Ascending aorta (tissue), 2 donors: ENCODE measurements around the gene EIF4E2. TPM values are rescaled to one million over a fixed set of nuclear protein-coding genes. Genes with fewer than 3 reads are reported as not detected.

ENCODE experiments used
- DNase-seq, 2 donors: peaks; one replicate each; pipeline ENCODE4 v3.0.0-alpha.2; 2019; ENCODE audit warnings: low spot score in 2 of 2
- H3K27ac ChIP-seq, 2 donors: fragments of 200-600 bp; sonication (generic); one replicate each; pipeline ENCODE4 v1.5.1; 2016 to 2017; ENCODE audit warnings: mild to moderate bottlenecking in 1 of 2
- H3K27me3 ChIP-seq: fragments of 200-600 bp; sonication (generic); one replicate; pipeline ENCODE4 v1.5.1; 2017
- H3K36me3 ChIP-seq, 2 donors: fragments of 200-600 bp; sonication (generic); one replicate each; pipeline ENCODE4 v1.5.1; 2016
- H3K4me1 ChIP-seq, 2 donors: fragments of 200-600 bp; sonication (generic); one replicate each; pipeline ENCODE4 v1.5.1; 2016 to 2017; ENCODE audit warnings: mild to moderate bottlenecking in 1 of 2
- H3K4me3 ChIP-seq, 2 donors: fragments of 200-600 bp; sonication (generic); one replicate each; pipeline ENCODE4 v1.5.1; 2016 to 2017; ENCODE audit warnings: mild to moderate bottlenecking in 1 of 2
- H3K9me3 ChIP-seq, 2 donors: fragments of 200-600 bp; sonication (generic); one replicate each; pipeline ENCODE4 v1.5.1; 2016
- CTCF ChIP-seq, 3 experiments: fragments of 200-600 bp in 2 of 3; fragments of 450-650 bp in 1 of 3; sonication (generic) in 2 of 3; IDR thresholded peaks; one replicate each; pipeline ENCODE4 v1.5.1; 2016 to 2019; ENCODE audit warnings: antibody characterized with exemption in 3 of 3, mild to moderate bottlenecking in 1 of 3, moderate library complexity in 1 of 3
- intact Hi-C: fragments of 100-400 bp; cut with DNase I; formaldehyde crosslinking; loops from one replicate; pipeline ENCODE4 v1.15.1; 2023
- total RNA-seq: library from RNA; depleted of rRNA; stranded (reverse); fragments of >200 nt; gene quantifications from one replicate; pipeline ENCODE4 v1.1.0, GENCODE V29; 2016

Gene EIF4E2
- total RNA-seq, 1 donor from 2014 or later, result 16.7 TPM

GRCh38 chr2:232604535-232604934, 54.0 kb downstream of the EIF4E2 start:
- TF ChIP-seq CTCF (IDR thresholded peaks at IDR 0.05), result no peak
- intact Hi-C loops, result no loop called here
- Histone ChIP-seq H3K27ac (no peak overlapping the region), H3K27me3 (no peaks in the 10 kb centered on the region), H3K4me3 (no peak overlapping the region), H3K36me3 (no peaks in the 10 kb centered on the region), H3K4me1 (no peaks in the 10 kb centered on the region), H3K9me3 (no peaks in the 10 kb centered on the region)
- no peak for DNase-seq

GRCh38 chr2:232607011-232607410, 56.5 kb downstream of the EIF4E2 start:
- Histone ChIP-seq H3K27me3 (no peaks in the 10 kb centered on the region), H3K36me3 (no peaks in the 10 kb centered on the region), H3K27ac (no peak overlapping the region), H3K4me3 (no peak overlapping the region), H3K4me1 (no peaks in the 10 kb centered on the region), H3K9me3 (no peaks in the 10 kb centered on the region)
- no peak for DNase-seq
- intact Hi-C loops, result loop anchor here (2.0 kb wide), 1 partner anchor 90 kb away; the partner anchor contains the start of gene GIGYF2
- TF ChIP-seq CTCF (IDR thresholded peaks at IDR 0.05), result no peak

- no peak overlapping the region for H3K4me3 ChIP-seq
- no peaks in the 10 kb centered on the region for H3K36me3 ChIP-seq
- H3K27me3 ChIP-seq, result no peaks in the 10 kb centered on the region
- DNase-seq, result no peak
- intact Hi-C loops, result no loop called here
- no peak for TF ChIP-seq CTCF (IDR thresholded peaks at IDR 0.05)
- no peaks in the 10 kb centered on the region for H3K9me3 ChIP-seq
- no peaks in the 10 kb centered on the region for H3K4me1 ChIP-seq
- no peak overlapping the region for H3K27ac ChIP-seq
These were observed 59.1 kb downstream of the EIF4E2 start for GRCh38 chr2:232609607-232610006.

GRCh38 chr2:232610081-232610480, 59.6 kb downstream of the EIF4E2 start:
- no peaks in the 10 kb centered on the region for H3K36me3 ChIP-seq
- DNase-seq, result no peak
- H3K27ac ChIP-seq, result no peak overlapping the region
- no peaks in the 10 kb centered on the region for H3K27me3 ChIP-seq
- H3K9me3 ChIP-seq, result no peaks in the 10 kb centered on the region
- intact Hi-C loops, result no loop called here
- H3K4me3 ChIP-seq, result no peak overlapping the region
- H3K4me1 ChIP-seq, result no peaks in the 10 kb centered on the region
- no peak for TF ChIP-seq CTCF (IDR thresholded peaks at IDR 0.05)

GRCh38 chr2:232611061-232611460, 60.6 kb downstream of the EIF4E2 start:
- no peak for TF ChIP-seq CTCF (IDR thresholded peaks at IDR 0.05)
- H3K27ac ChIP-seq, result no peak overlapping the region
- intact Hi-C loops, result loop anchor here (1.0 kb wide), 2 partner anchors 22 to 58 kb away; partner anchors contain the start of gene EFHD1
- H3K9me3 ChIP-seq, result no peaks in the 10 kb centered on the region
- DNase-seq, result no peak
- H3K36me3 ChIP-seq, result no peaks in the 10 kb centered on the region
- H3K27me3 ChIP-seq, result no peaks in the 10 kb centered on the region
- H3K4me3 ChIP-seq, result no peak overlapping the region
- no peaks in the 10 kb centered on the region for H3K4me1 ChIP-seq
